GM12864 (cell line): ENCODE results near the gene RALGAPA2.

ENCODE experiments used
- DNase-seq: peaks from one replicate; pipeline ENCODE4 v3.0.0-alpha.2; 2011; ENCODE audit warnings: low read depth
- H3K4me3 ChIP-seq: 2 replicates; pipeline ENCODE4 v1.5.1; 2011; ENCODE audit warnings: mild to moderate bottlenecking, low read depth, low read length, control low read depth
- TF ChIP-seq, protein P1 (sequence below): IDR thresholded peaks from 2 replicates; pipeline ENCODE4 v1.5.1; 2011; ENCODE audit warnings: low read depth, mild to moderate bottlenecking, moderate library complexity, low read length, control low read depth, inconsistent platforms; ENCODE audit errors: missing control alignments

The RALGAPA2 gene

DNA sequence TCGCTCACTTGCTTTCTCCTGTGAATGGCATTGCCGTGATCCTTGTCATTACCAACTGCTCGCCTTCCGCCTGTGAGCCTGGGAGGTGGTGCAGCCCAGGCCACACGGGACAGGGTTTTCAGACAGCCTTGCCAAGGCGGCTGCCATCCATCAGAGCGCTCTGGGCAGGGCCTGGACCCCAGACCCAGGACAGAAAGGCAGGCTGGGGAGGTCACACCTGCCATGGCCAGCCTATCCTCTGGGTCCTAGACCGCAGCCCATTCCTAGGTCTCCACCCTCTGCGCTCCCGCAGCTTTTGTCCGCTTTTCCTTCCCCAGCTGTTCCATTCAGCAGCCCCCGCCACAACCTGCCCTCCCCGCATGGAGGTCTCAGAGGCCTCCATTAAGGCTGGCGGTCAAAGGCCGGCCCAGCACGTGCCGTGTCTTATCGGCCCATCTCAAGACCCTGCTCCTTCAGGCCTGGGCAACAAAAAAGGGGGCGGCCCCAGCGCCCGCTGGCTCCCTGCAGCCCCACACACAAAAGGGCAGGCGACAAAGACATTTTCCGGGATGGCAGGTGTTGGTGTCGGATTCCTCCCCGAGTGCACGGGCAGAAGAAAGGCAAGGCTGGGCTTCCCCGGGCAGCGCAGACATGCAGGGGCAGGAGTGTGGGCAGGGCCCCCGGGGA lies 316.4 kb downstream of the RALGAPA2 start:
- TF ChIP-seq, protein P1, sequence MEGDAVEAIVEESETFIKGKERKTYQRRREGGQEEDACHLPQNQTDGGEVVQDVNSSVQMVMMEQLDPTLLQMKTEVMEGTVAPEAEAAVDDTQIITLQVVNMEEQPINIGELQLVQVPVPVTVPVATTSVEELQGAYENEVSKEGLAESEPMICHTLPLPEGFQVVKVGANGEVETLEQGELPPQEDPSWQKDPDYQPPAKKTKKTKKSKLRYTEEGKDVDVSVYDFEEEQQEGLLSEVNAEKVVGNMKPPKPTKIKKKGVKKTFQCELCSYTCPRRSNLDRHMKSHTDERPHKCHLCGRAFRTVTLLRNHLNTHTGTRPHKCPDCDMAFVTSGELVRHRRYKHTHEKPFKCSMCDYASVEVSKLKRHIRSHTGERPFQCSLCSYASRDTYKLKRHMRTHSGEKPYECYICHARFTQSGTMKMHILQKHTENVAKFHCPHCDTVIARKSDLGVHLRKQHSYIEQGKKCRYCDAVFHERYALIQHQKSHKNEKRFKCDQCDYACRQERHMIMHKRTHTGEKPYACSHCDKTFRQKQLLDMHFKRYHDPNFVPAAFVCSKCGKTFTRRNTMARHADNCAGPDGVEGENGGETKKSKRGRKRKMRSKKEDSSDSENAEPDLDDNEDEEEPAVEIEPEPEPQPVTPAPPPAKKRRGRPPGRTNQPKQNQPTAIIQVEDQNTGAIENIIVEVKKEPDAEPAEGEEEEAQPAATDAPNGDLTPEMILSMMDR: no peak
- H3K4me3 ChIP-seq: no peak overlapping the region
- DNase-seq: no peak

DNA sequence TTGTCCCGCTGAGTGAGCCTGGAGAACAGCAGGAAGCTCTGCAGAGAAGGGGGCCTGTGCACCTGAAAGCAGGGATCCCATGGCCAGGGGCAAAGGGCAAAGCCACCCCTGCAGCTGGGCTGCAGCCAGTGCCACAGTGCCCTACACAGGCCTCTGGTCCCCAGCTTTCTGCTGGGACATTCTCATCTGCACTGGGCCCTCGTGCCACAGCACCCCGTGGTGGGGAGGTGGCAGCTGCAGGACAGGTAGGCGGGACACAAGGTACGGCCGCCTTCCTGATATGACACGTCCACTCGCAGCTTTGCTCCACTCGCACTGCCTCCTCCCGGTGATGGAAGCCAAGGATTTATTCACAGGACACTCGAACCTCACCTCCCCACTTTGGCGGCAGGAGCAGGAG lies 317.4 kb downstream of the RALGAPA2 start:
- TF ChIP-seq, protein P1: no peak
- H3K4me3 ChIP-seq: no peak overlapping the region
- no peak for DNase-seq

DNA sequence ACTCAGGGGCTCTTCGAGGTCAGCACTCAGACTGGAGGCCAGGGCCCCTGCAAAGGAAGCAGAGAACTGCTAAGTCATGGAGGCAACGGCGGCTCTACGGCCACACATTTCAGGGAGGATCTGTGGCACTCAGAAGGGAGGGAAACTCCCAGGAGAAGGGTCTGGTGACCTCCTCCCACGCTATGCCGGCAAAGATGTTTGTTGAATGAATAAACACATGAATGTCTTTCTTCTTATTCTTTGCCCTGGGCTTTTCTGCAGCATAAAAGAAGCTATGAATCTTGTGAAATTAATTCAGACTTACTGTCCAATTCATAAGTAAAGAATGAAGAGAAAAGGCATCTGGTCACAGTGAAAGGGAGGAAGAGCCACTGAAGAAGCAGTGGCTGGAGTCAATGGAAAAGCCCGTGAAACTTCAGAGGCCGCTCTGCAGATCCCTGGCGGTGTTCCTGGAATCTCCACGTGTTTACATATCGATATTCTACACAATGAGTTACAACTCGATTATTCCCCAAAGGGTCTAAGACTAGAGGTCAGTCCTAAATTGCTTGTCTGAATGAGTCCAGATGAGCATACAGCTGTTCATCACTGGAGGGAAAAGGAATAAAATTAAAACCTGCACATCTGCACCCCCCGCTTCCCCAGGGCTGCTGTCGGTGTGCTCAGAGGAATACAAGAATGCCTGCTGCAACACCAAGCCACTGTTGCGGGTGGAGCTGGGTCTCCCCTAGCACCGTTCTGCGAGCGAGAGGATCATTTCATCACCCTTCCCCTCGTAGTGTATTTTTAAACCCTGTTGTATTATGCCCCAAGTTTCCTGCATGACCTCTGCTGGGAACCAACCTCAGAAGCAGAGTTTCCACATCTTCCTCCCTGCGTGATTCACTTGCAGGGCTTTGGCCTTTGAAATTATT lies 319.0 kb downstream of the RALGAPA2 start:
- TF ChIP-seq, protein P1: no peak
- H3K4me3 ChIP-seq: no peak overlapping the region
- DNase-seq: no peak

DNA sequence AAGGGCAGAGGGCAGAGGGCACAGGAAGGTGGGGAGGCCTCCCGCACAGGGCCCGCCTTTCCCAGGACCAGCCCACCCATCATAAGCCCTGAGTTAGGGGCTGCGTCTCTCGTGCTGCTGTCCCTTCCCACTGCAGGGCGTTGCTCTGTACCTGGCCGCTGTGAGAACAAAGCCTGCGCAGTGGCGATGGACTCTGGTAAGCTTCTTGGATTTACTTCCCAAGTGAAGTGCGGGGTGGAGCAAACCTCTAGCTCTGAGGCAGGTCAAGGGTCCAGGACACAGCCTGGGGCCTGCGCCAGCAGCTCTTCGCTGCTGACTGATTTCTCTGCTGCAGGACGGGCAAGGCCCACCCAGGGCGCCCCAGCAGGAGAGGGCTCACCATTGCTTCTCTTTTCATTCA lies 320.7 kb downstream of the RALGAPA2 start:
- DNase-seq: no peak
- TF ChIP-seq, protein P1: no peak

DNA sequence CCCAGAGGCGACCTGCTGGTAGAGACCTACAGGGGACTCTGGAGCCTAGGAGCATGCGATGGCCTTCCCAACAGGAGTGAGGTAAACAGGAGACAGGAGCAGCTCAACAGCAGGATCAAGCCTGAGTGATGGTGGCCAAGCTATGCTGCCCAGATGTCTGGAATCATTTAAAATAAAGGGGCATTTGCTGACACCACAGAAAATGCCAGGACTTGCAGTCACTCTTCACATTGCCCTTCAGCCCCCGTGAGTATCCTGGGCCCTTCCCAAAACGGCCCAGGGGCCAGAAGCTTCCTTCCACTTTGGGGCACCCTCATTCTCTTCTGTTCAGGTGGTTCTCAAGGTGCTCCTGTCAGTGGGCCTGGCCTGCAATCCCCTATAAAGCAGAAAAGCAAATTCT lies 321.3 kb downstream of the RALGAPA2 start:
- no peak overlapping the region for H3K4me3 ChIP-seq
- no peak for DNase-seq
- TF ChIP-seq, protein P1: no peak

More for the DNA sequence above, 320.7 kb downstream of the RALGAPA2 start:
- H3K4me3 ChIP-seq: no peak overlapping the region

DNA sequence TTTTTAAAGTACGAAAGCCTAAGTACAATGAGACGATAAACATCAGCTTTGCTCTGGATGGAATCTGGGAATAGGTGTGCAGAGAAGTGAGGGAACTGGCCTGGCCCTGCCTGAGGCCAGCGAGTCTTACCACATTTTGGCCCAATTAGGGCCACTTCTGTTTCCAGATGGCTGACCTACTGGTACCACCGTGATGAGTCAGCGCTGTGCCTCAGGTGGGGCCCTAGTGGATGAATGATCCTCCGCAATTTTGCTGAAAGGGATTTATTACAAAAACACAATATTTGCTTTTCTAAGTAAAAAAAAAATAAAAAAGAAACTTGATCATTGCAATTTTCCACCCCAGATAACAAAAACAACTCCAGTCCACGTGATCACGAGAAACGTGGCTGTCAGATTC lies 322.1 kb downstream of the RALGAPA2 start:
- no peak overlapping the region for H3K4me3 ChIP-seq
- no peak for DNase-seq
- TF ChIP-seq, protein P1: no peak
